ENCODE data around the gene PKD2.

DNA sequence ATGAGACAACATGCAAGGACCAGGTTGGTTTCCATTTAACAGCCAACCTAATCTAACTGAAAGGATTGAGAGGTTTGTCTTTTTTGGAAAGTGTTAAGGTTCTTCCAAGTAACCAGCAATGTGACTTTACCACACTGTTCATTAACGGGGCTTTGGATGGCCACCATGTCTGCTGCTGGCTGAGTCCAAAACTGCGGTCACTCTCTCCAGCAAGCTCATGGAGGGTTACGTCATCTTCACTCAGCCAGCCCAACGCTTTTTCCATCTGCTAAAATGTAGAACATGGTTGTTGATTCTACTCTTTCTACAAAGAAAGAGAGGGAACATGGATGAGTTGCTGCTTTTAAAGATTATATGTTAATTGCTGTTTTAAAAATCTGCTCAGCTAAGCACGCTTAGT is 11.0 kb downstream of the PKD2 start:
- TF ChIP-seq EP300 (IDR thresholded peaks at IDR 0.05) (no peak), POLR2A (IDR thresholded peaks at IDR 0.05; ENCODE audit: low read depth) (no peak)
- TF ChIP-seq, protein P1, sequence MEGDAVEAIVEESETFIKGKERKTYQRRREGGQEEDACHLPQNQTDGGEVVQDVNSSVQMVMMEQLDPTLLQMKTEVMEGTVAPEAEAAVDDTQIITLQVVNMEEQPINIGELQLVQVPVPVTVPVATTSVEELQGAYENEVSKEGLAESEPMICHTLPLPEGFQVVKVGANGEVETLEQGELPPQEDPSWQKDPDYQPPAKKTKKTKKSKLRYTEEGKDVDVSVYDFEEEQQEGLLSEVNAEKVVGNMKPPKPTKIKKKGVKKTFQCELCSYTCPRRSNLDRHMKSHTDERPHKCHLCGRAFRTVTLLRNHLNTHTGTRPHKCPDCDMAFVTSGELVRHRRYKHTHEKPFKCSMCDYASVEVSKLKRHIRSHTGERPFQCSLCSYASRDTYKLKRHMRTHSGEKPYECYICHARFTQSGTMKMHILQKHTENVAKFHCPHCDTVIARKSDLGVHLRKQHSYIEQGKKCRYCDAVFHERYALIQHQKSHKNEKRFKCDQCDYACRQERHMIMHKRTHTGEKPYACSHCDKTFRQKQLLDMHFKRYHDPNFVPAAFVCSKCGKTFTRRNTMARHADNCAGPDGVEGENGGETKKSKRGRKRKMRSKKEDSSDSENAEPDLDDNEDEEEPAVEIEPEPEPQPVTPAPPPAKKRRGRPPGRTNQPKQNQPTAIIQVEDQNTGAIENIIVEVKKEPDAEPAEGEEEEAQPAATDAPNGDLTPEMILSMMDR (IDR thresholded peaks at IDR 0.05) = no peak
